ENCODE results near the gene SPTBN1. TPM values are rescaled to one million over a fixed set of nuclear protein-coding genes. Genes with fewer than 3 reads are reported as not detected.

The SPTBN1 gene
- total and polyA plus RNA-seq, 2 of the 13 experiments (the other 11 are each of a cell fraction or from before 2014, with no cell fraction given): 123 to 299 TPM

DNA sequence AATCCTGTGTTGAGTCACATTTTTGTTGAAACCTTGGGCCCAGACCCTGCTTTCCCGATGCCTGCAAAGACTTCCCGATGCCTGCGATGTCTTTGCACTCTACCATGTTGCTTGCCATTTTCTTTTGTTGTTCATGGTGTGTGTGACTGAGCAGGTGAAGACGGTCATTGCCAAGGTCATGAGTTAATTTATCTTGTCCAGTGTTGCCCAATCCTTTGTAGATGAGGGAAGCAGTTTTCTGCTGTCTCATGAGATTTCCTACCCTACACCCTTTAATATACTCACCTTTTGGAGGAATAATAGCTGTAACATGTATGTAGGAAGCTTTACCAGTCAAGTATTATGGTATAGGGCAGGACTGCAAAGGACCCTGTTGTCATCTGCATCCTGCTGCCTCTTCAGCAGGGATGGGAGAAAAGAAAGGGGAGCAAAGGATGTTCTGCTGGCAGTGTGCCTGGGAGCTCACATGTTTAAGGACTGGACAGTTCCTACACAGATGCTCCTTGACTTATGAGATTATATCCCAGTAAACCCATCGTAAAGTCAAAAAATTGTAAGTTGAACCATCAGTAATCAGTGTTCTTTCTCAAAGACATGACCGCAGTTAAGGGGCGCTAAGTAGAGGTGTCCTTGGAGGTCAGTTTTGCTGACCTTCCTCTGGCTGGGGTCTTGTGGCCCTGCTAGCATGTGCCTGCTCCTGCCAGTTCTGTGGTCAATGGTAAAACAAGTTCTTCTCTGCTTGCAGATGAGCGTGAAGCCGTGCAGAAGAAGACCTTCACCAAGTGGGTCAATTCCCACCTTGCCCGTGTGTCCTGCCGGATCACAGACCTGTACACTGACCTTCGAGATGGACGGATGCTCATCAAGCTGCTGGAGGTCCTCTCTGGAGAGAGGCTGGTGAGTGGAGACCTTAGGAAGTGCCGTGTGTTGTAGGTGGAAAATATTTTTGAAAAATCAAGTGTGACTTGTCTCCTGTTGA lies 142.5 kb downstream of the SPTBN1 start:
- FAIRE-seq (no peak), DNase-seq (ENCODE audit: low spot score) (no peak), ATAC-seq (no peak)
- no peak overlapping the region for H3K27ac ChIP-seq (ENCODE audit: extremely low read length, insufficient read depth, low read length)
- H3K79me2 ChIP-seq (ENCODE audit: insufficient read depth, low read length): peaks cover 99% of the 10 kb centered on the region
- in situ Hi-C loops (cut with HindIII; ENCODE audit: extremely low pct_ligation_motif_present, low pct_unique_long_range_greater_than_20kb): no loop called here
- H4K20me1 ChIP-seq (ENCODE audit: insufficient read depth, low read length): peaks cover 82% of the 10 kb centered on the region
- H3K9me3 ChIP-seq (ENCODE audit: low read length): no peaks in the 10 kb centered on the region
- H3K4me3 ChIP-seq (replicated peaks in 1 of 3; ENCODE audit: insufficient read depth in 1 of 3, low read depth in 2 of 3, low read length in 3 of 3): no peak overlapping the region
- H3K27me3 ChIP-seq (ENCODE audit: control insufficient read depth in 1 of 2, insufficient read depth in 2 of 2, low read length in 2 of 2): no peaks in the 10 kb centered on the region
- CTCF ChIA-PET (ENCODE audit: low intra/inter-chr PET ratio, low total read pairs): no interaction called here
- intact Hi-C loops (cut with micrococcal nuclease; ENCODE audit: unreplicated experiment): no loop called here
- no TSS peak for BruUV-seq (replicated peaks)
- no peak overlapping the region for H3K4me2 ChIP-seq (ENCODE audit: low read depth, low read length)
- H3K9ac ChIP-seq (ENCODE audit: insufficient read depth, low read depth, low read length): no peak overlapping the region
- H2AFZ ChIP-seq (ENCODE audit: low read length): no peak overlapping the region
- peaks cover 57 to 86% of the 10 kb centered on the region in 2 experiments for H3K36me3 ChIP-seq (replicated peaks in 1 of 2; ENCODE audit: control insufficient read depth in 1 of 2, insufficient read depth in 2 of 2, low read length in 2 of 2)
- 91% methylated on average over 14 of the region's 14 CpGs for WGBS (ENCODE audit: low lambda C conversion rate)
- POLR2A ChIA-PET: interaction anchor here (1.1 to 1.6 kb wide), 3 partner anchors 11 to 40 kb away, joined by 3 to 6 read pairs (median 5); no protein-coding TSS in a partner anchor
- H3K4me1 ChIP-seq (ENCODE audit: insufficient read depth, low read length): peaks cover 92% of the 10 kb centered on the region
- TF ChIP-seq HNRNPK (IDR thresholded peaks at IDR 0.05; ENCODE audit: low read depth, low read length, poor library complexity, severe bottlenecking): no peak
- TF ChIP-seq PATZ1 (CRISPR knock-in tag; IDR thresholded peaks at IDR 0.05): no peak
- no peak for TF ChIP-seq MLLT10 (CRISPR knock-in tag; IDR thresholded peaks at IDR 0.05)
- TF ChIP-seq SOX6 (IDR thresholded peaks at IDR 0.05): no peak
- TF ChIP-seq SOX6 (CRISPR knock-in tag; IDR thresholded peaks at IDR 0.05): peak; percentile 47; the same call in 1 of the 2 replicates
- no peak for TF ChIP-seq ZMYM4 (CRISPR knock-in tag; IDR thresholded peaks at IDR 0.05)
- TF ChIP-seq MTA3 (CRISPR knock-in tag; IDR thresholded peaks at IDR 0.05): no peak
- TF ChIP-seq ZNF552 (CRISPR knock-in tag; IDR thresholded peaks at IDR 0.05; ENCODE audit: borderline replicate concordance): no peak
- TF ChIP-seq GTF3A (CRISPR knock-in tag; conservative IDR thresholded peaks at IDR 0.05): no peak
- TF ChIP-seq ZSCAN25 (CRISPR knock-in tag; IDR thresholded peaks at IDR 0.05): no peak
- no peak for TF ChIP-seq SRF (IDR thresholded peaks at IDR 0.05; ENCODE audit: low read depth, low read length)
- peak; percentile 76 for TF ChIP-seq CEBPG (CRISPR knock-in tag; IDR thresholded peaks at IDR 0.05)
- TF ChIP-seq BCL6 (CRISPR knock-in tag; IDR thresholded peaks at IDR 0.05): peak; percentile 60; the same call in 1 of the 2 replicates
- TF ChIP-seq ZMAT5 (CRISPR knock-in tag; IDR thresholded peaks at IDR 0.05; ENCODE audit: borderline replicate concordance, low read depth): no peak
- peak; percentile 57; the same call in 1 of the 2 replicates for TF ChIP-seq ZNF224 (CRISPR knock-in tag; IDR thresholded peaks at IDR 0.05)
- TF ChIP-seq, protein P1, sequence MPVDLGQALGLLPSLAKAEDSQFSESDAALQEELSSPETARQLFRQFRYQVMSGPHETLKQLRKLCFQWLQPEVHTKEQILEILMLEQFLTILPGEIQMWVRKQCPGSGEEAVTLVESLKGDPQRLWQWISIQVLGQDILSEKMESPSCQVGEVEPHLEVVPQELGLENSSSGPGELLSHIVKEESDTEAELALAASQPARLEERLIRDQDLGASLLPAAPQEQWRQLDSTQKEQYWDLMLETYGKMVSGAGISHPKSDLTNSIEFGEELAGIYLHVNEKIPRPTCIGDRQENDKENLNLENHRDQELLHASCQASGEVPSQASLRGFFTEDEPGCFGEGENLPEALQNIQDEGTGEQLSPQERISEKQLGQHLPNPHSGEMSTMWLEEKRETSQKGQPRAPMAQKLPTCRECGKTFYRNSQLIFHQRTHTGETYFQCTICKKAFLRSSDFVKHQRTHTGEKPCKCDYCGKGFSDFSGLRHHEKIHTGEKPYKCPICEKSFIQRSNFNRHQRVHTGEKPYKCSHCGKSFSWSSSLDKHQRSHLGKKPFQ (CRISPR knock-in tag; IDR thresholded peaks at IDR 0.05; ENCODE audit: insufficient replicate concordance): peak; percentile 21
- TF ChIP-seq ZNF816 (CRISPR knock-in tag; IDR thresholded peaks at IDR 0.05; ENCODE audit: borderline replicate concordance): no peak
- TF ChIP-seq SOX13 (IDR thresholded peaks at IDR 0.05): no peak
- TF ChIP-seq SOX13 (CRISPR knock-in tag; conservative IDR thresholded peaks at IDR 0.05 in 1 of 2, IDR thresholded peaks at IDR 0.05 in 1 of 2): peak in 1 of 2 experiments; percentile 44; a peak in 1 of 4 replicates
- TF ChIP-seq EZH2 (conservative IDR thresholded peaks at IDR 0.05; ENCODE audit: low read depth, low read length): no peak
- no peak for TF ChIP-seq ZNF569 (CRISPR knock-in tag; IDR thresholded peaks at IDR 0.05; ENCODE audit: borderline replicate concordance)
